Activated CD8-positive, alpha-beta memory T cell treated with anti-CD3 and anti-CD28 coated beads, Interleukin-2, amount 50 U/mL, for 48 hours (primary cell): ENCODE measurements around the gene EIF5A.

Experiments used
- DNase-seq: peaks from one replicate; pipeline ENCODE4 v3.0.0-alpha.2; 2020

Gene EIF5A

GRCh38 chr17:7306911-7307685 is at the start of gene EIF5A:
EIF5A (plus strand) TSS chr17:7307628; CDS start chr17:7309636, 2,008 bp downstream.
- peak; percentile 100 for DNase-seq

GRCh38 chr17:7258731-7259554 is 48.5 kb upstream of the EIF5A start:
- DNase-seq: no peak

DNA sequence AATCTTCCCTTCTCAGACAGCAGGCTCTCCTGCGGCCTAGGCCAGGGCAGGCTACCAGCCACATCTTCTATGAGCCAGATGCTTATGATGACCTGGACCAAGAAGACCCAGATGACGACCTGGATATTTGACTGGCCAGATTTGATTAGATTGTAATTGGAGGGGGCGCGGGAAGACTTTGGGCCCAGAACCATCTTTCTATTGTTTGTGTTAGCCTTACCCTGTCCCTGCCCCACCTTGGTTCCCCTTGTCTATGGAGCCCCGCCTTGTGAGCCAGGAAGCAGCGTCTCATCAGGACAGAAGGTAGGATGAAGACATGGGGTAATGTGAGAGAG is 47.9 kb upstream of the EIF5A start:
- no peak for DNase-seq

GRCh38 chr17:7260151-7260550 is 47.3 kb upstream of the EIF5A start:
- DNase-seq: no peak

GRCh38 chr17:7260651-7261378 is 46.6 kb upstream of the EIF5A start:
- peak; percentile 72 for DNase-seq

DNA sequence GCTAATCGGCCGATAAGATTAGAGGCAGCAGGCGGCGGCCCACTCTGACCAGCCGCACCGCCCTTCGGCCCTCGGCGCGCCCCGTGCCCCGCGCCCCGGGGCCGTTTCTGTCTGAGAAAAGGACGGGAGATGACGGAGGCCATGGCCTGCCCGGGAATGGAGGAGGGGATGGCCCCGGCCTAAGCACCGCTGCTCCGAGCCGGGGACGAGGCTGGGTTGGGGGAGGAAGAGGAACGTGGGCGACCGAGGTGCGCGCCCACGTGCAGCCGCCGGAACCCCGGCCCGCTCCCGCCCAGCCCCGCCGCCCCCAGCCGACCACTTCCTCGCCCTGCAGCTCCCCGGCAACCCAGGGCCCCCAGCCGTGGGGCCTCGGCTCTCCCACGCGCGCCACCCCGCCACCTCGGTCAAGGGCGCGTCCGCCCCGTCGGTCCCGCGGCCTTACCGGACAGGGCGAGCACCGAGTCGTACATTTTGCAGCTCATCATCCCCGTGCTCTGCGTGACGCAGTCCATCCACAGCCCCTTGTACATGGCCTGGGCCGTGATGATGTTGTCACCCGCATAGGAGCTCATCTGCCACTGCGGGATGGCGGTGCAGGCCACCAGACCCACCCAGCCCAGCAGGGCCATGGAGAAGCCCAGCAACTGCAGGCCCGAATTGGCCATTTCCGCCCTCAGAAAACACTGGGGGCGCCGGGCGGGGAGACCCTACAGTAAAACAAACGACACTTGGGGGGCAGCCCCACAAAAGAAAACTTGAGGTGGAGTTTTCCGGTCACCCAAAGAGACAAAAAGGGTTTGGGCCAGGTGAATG is 45.8 kb upstream of the EIF5A start:
- DNase-seq: peak; percentile 68

GRCh38 chr17:7262192-7262934 is 45.1 kb upstream of the EIF5A start, which contains the start of gene CLDN7:
CLDN7 (minus strand) TSS chr17:7262478; CDS start chr17:7262043, 435 bp downstream.
- no peak for DNase-seq

- DNase-seq: no peak
These were observed 44.3 kb upstream of the EIF5A start for GRCh38 chr17:7262935-7263800.

GRCh38 chr17:7263801-7264078 is 43.7 kb upstream of the EIF5A start:
- no peak for DNase-seq

GRCh38 chr17:7266784-7267183 is 40.6 kb upstream of the EIF5A start:
- no peak for DNase-seq

GRCh38 chr17:7279448-7279847 is 28.0 kb upstream of the EIF5A start:
- no peak for DNase-seq

DNA sequence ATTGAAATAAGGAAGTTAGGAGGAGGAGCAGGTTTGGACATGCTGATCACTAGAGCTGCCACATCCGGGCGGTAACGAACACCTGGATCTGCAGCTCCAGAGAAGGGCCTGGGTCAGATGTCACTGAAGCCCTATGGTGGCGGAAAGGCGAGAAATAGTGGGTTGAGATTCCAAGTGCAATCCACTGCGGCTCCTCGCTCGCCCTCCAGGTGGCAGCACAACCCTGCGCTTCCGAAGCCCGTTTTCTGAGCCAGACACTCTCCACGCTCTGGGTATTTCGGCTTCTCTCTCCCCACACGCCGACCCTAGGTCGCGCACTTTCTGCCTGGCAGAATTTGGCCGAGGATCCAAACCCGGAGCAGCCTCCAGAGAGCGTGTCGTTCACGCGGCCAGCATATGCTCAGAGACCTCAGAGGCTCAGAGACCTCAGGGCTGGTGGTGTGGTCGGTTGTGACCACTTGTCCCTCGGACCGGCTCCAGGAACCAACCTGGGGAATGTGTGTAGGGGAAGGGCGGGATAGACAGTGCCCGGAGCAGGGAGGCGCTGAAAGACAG is 26.8 kb upstream of the EIF5A start:
- peak; percentile 93 for DNase-seq

GRCh38 chr17:7281074-7281952 is 26.1 kb upstream of the EIF5A start, which contains the start of gene SLC2A4:
SLC2A4 (plus strand) TSS chr17:7281718; CDS start chr17:7281935, 217 bp downstream.
- DNase-seq: peak; percentile 96

DNA sequence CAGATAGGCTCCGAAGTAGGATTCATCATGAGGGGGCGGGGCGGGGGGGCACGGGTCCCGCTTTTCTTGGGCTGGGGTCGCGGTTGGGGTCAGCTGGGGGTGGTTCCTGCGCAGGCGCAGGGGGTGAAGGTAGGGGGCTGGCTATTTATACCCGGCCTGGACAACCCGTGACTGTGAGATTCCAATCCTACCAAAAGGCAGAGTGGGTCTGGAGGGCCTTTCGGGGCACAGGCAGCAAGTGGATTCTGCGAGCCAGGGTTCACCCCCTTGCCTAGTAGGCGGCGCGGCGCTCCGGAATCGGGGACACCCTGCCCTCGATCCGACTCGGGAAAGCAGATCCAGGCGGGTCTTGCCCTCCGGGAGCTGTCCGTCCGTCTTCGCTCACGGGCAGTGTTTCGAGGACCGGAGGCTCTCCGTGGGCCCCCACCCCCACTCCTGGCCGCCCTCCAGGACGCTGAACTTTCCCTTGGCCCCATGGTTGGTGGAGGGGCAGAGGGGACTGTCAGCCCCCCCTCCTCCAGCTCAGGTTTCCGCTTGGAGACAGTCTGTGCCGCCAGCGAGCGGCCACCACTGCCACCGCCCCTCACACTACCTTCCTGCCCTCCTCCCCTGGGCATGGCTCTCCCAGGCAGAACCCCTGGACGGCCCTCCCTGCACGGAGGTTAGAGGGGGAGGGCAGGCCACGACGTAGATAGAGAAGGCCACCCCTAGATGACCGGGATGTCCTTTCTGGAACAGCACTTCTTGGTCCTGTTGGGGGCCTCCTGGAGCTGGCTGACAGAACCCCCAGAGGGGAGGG is 25.3 kb upstream of the EIF5A start:
- peak; percentile 59 for DNase-seq

- DNase-seq: no peak
These were observed 24.6 kb upstream of the EIF5A start for GRCh38 chr17:7282752-7283321.

GRCh38 chr17:7283471-7284216 is 23.8 kb upstream of the EIF5A start:
- no peak for DNase-seq

- DNase-seq: no peak
These were observed 22.5 kb upstream of the EIF5A start for GRCh38 chr17:7284911-7285310.

- DNase-seq: no peak
These were observed 21.7 kb upstream of the EIF5A start for GRCh38 chr17:7285679-7286078.
